ENCODE measurements around the gene ZCCHC9. TPM values are rescaled to one million over a fixed set of nuclear protein-coding genes. Genes with fewer than 3 reads are reported as not detected.
A peak's percentile ranks its signal among the peaks of the same experiment; 100 is the strongest.

The ZCCHC9 gene
- total and polyA plus RNA-seq, 3 experiments from 2014 or later = 14.7 to 41.9 (median 41.0) TPM

DNA sequence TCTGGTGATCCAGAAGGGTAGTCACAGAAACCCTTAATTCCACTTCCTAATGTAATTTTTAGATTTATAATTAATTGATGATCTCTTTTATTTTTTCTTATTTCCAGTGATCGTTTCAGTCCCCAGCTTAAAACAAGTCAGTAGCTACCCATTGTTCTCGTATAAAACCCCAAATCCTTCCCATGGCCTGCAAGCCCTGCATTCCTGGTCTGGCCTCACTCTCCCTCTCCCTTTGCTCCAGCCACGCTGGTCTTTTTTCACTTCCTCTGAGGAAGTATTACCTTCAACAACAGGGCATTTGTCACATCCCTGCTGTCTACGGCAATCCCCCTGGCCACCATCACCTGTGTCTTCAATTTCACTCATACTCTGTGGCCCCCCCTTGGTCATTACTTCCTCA lies 47.8 kb downstream of the ZCCHC9 start:
- H3K27me3 ChIP-seq (ENCODE audit: insufficient read depth, low read length, poor library complexity, severe bottlenecking) = no peaks in the 10 kb centered on the region
- no peaks in the 10 kb centered on the region for H3K4me1 ChIP-seq (ENCODE audit: insufficient read depth, low read length)
- H3K27ac ChIP-seq (ENCODE audit: low read depth, low read length) = no peak overlapping the region
- no peaks in the 10 kb centered on the region for H3K36me3 Mint-ChIP-seq
- no peak overlapping the region for H3K4me3 Mint-ChIP-seq
- no peaks in the 10 kb centered on the region for H3K9me3 Mint-ChIP-seq
- DNase-seq = no peak
- peak overlapping the region in 1 of 8 donors; percentile 7 for H3K27ac Mint-ChIP-seq
- peaks cover 0 to 3% of the 10 kb centered on the region in 2 donors for H3K27me3 Mint-ChIP-seq
- H3K4me3 ChIP-seq (ENCODE audit: low read length) = no peak overlapping the region
- POLR2A ChIA-PET = no interaction called here
- CTCF ChIA-PET = no interaction called here
- no peaks in the 10 kb centered on the region for H3K4me1 Mint-ChIP-seq
- no peaks in the 10 kb centered on the region for H3K36me3 ChIP-seq (ENCODE audit: insufficient read depth, low read length)
- no peaks in the 10 kb centered on the region for H3K9me3 ChIP-seq (ENCODE audit: low read length)

DNA sequence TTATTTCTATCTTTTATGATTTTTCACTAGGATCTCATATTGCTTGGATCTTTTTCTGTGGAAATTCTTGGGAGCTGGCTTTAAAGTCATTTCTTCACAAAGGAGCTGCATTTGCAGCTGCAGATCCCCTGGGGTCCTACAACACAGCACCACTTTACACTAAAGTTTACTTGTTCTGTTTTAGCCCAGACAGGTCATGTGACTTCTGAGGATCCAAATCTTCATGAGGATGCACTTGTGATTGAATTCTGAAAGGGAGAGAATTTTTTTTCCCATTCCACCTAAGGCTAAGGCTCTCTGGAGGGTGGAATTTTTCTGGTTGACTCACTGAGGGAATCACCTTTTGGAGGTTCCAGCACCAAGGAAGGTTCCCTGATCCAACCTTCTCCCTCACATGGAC lies 49.1 kb downstream of the ZCCHC9 start:
- DNase-seq = no peak
- Histone ChIP-seq H3K4me1 (ENCODE audit: insufficient read depth, low read length) (no peaks in the 10 kb centered on the region), H3K9me3 (ENCODE audit: low read length) (no peaks in the 10 kb centered on the region), H3K27me3 (ENCODE audit: insufficient read depth, low read length, poor library complexity, severe bottlenecking) (no peaks in the 10 kb centered on the region), H3K4me3 (ENCODE audit: low read length) (no peak overlapping the region), H3K36me3 (ENCODE audit: insufficient read depth, low read length) (no peaks in the 10 kb centered on the region), H3K27ac (ENCODE audit: low read depth, low read length) (no peak overlapping the region)
- Mint-ChIP-seq H3K4me3 (no peak overlapping the region), H3K27me3 (peaks cover 0 to 3% of the 10 kb centered on the region in 2 donors), H3K4me1 (no peaks in the 10 kb centered on the region), H3K27ac (no peak overlapping the region), H3K36me3 (no peaks in the 10 kb centered on the region), H3K9me3 (no peaks in the 10 kb centered on the region)
- ChIA-PET CTCF (no interaction called here), POLR2A (no interaction called here)

DNA sequence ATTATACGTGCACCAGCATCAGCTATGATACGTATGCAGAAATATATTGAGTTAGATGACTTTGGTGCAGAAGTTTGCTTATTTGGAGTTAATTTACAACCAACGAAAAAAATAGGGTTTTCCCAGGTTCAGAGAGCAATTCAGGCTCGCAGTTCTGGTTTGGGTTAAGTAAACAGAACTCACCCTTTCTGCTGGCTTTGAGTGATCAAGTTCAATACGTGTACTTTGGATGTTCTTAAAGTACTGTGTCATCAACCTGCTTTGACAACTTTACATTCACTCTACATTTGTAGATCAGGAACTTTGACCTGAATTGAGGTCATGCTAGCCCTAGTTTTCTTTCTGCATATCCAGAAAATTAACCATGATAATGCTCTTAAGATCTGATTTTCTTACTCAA lies 51.8 kb downstream of the ZCCHC9 start:
- Mint-ChIP-seq H3K27ac (no peak overlapping the region), H3K27me3 (peaks cover 0 to 3% of the 10 kb centered on the region in 2 donors), H3K4me3 (no peak overlapping the region), H3K4me1 (no peaks in the 10 kb centered on the region), H3K36me3 (no peaks in the 10 kb centered on the region), H3K9me3 (no peaks in the 10 kb centered on the region)
- H3K4me1 ChIP-seq (ENCODE audit: insufficient read depth, low read length) = no peaks in the 10 kb centered on the region
- ChIA-PET CTCF (no interaction called here), POLR2A (no interaction called here)
- no peaks in the 10 kb centered on the region for H3K36me3 ChIP-seq (ENCODE audit: insufficient read depth, low read length)
- no peak overlapping the region for H3K4me3 ChIP-seq (ENCODE audit: low read length)
- no peaks in the 10 kb centered on the region for H3K27me3 ChIP-seq (ENCODE audit: insufficient read depth, low read length, poor library complexity, severe bottlenecking)
- no peaks in the 10 kb centered on the region for H3K9me3 ChIP-seq (ENCODE audit: low read length)
- DNase-seq = no peak
- no peak overlapping the region for H3K27ac ChIP-seq (ENCODE audit: low read depth, low read length)

DNA sequence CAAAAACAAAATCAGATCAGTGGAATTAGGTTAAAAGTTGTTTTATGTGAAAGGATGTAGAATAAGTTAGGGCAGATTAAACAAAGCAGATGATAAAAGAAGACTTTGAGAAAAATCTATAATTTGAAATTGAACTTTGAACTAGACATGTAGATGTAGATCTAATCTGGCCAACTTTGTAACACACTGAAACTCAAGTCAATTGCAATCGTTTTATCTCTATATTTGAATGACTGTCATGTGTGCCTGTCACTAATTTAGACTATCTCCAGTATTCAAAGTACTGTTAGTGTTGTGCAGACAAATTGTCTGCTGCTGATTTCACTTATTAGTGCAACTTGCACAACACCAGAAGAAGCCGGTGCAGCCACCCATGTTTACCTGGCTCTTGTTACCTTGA lies 52.7 kb downstream of the ZCCHC9 start:
- H3K9me3 ChIP-seq (ENCODE audit: low read length) = no peaks in the 10 kb centered on the region
- Mint-ChIP-seq H3K36me3 (no peaks in the 10 kb centered on the region), H3K4me1 (no peaks in the 10 kb centered on the region), H3K4me3 (no peak overlapping the region), H3K9me3 (no peaks in the 10 kb centered on the region), H3K27ac (no peak overlapping the region), H3K27me3 (peaks cover 4 to 8% of the 10 kb centered on the region in 2 donors)
- H3K27me3 ChIP-seq (ENCODE audit: insufficient read depth, low read length, poor library complexity, severe bottlenecking) = no peaks in the 10 kb centered on the region
- H3K4me1 ChIP-seq (ENCODE audit: insufficient read depth, low read length) = no peaks in the 10 kb centered on the region
- no peak overlapping the region for H3K4me3 ChIP-seq (ENCODE audit: low read length)
- no peak for DNase-seq
- ChIA-PET POLR2A (no interaction called here), CTCF (no interaction called here)
- no peak overlapping the region for H3K27ac ChIP-seq (ENCODE audit: low read depth, low read length)
- H3K36me3 ChIP-seq (ENCODE audit: insufficient read depth, low read length) = no peaks in the 10 kb centered on the region

DNA sequence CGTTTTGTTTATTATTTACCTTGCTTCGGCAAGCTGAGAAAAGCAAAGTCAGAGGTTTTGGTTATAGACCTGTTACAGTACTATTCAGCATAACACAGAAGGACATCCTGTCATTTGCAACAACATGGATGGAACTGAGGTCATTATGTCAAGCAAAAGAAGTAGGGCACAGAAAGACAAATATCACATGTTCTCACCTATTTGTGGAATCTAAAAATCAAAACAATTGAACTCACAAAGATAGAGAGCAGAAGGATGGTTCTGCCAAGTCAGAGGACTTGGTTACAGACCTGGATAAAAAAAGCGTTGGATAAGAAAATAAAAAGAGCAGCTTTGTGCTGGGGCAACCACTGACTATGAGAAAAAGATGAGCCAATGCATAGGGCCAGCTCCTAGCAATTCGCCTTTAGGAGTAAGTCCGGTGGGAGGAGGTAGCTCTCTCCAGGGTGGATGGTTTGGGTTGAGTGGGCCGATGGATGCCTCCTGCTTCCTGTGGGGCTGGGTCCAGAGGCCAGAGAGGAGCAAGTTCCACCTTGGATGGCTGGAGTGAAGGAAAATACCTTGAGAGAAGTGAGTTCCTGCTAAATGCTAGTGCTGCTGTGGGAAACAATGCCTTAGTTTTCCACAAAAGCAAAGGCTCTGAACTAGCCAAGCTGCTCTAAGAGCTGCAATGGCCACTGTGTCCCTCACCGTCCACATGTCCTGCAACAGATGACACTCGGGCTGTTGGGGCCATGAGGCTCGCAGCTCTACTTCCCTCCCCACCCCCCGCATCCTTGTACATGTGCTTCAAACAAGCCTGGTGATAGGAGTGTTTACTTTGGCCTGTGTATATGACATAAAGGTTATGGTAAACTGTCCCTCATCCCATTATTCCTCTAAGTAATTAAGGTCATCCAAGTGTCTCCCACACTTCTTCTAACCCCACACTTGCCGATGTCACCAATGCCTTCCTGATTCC lies 54.2 kb downstream of the ZCCHC9 start:
- H3K27me3 ChIP-seq (ENCODE audit: insufficient read depth, low read length, poor library complexity, severe bottlenecking) = no peaks in the 10 kb centered on the region
- no peaks in the 10 kb centered on the region for H3K36me3 ChIP-seq (ENCODE audit: insufficient read depth, low read length)
- H3K36me3 Mint-ChIP-seq = no peaks in the 10 kb centered on the region
- no peaks in the 10 kb centered on the region for H3K9me3 Mint-ChIP-seq
- H3K9me3 ChIP-seq (ENCODE audit: low read length) = no peaks in the 10 kb centered on the region
- no peak overlapping the region for H3K4me3 ChIP-seq (ENCODE audit: low read length)
- no peak overlapping the region for H3K27ac ChIP-seq (ENCODE audit: low read depth, low read length)
- CTCF ChIA-PET = no interaction called here
- no peak overlapping the region for H3K27ac Mint-ChIP-seq
- H3K4me1 Mint-ChIP-seq = no peaks in the 10 kb centered on the region
- POLR2A ChIA-PET = no interaction called here
- no peak overlapping the region for H3K4me3 Mint-ChIP-seq
- H3K4me1 ChIP-seq (ENCODE audit: insufficient read depth, low read length) = no peaks in the 10 kb centered on the region
- no peak for DNase-seq
- peaks cover 4 to 11% of the 10 kb centered on the region in 2 donors for H3K27me3 Mint-ChIP-seq

GRCh38 chr5:81359108-81359507 lies 57.7 kb downstream of the ZCCHC9 start:
- H3K27ac Mint-ChIP-seq = no peak overlapping the region
- Histone ChIP-seq H3K4me3 (ENCODE audit: low read length) (no peak overlapping the region), H3K36me3 (ENCODE audit: insufficient read depth, low read length) (no peaks in the 10 kb centered on the region), H3K9me3 (ENCODE audit: low read length) (no peaks in the 10 kb centered on the region), H3K27me3 (ENCODE audit: insufficient read depth, low read length, poor library complexity, severe bottlenecking) (no peaks in the 10 kb centered on the region), H3K4me1 (ENCODE audit: insufficient read depth, low read length) (no peaks in the 10 kb centered on the region), H3K27ac (ENCODE audit: low read depth, low read length) (no peak overlapping the region)
- no peak overlapping the region for H3K4me3 Mint-ChIP-seq
- no peak for DNase-seq
- H3K4me1 Mint-ChIP-seq = no peaks in the 10 kb centered on the region
- ChIA-PET POLR2A (no interaction called here), CTCF (no interaction called here)
- H3K9me3 Mint-ChIP-seq = no peaks in the 10 kb centered on the region
- no peaks in the 10 kb centered on the region for H3K36me3 Mint-ChIP-seq
- H3K27me3 Mint-ChIP-seq = peaks cover 4 to 17% of the 10 kb centered on the region in 2 donors

DNA sequence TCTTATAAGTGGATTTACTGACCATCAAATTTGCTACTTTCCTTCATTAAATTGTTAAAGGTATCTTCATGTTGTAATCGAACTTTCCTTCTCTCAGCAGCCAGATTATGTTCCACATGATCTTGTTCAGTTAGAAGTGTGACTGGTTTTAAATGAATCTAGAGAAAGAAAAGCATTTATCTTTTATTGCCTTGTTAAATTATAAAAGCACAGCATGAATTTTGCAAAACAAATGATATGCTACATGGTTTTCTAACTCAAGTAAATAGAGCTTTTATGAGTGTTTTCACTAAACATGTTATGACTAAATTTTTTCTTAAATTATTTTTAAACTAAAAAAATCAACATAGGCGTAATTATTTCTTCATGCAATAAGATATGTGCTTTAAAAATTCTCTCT lies 58.5 kb downstream of the ZCCHC9 start:
- Histone ChIP-seq H3K27ac (ENCODE audit: low read depth, low read length) (no peak overlapping the region), H3K4me1 (ENCODE audit: insufficient read depth, low read length) (no peaks in the 10 kb centered on the region), H3K9me3 (ENCODE audit: low read length) (no peaks in the 10 kb centered on the region), H3K27me3 (ENCODE audit: insufficient read depth, low read length, poor library complexity, severe bottlenecking) (no peaks in the 10 kb centered on the region), H3K4me3 (ENCODE audit: low read length) (no peak overlapping the region), H3K36me3 (ENCODE audit: insufficient read depth, low read length) (no peaks in the 10 kb centered on the region)
- H3K27me3 Mint-ChIP-seq = peaks cover 4 to 17% of the 10 kb centered on the region in 2 donors
- no peaks in the 10 kb centered on the region for H3K9me3 Mint-ChIP-seq
- H3K36me3 Mint-ChIP-seq = no peaks in the 10 kb centered on the region
- no peak overlapping the region for H3K27ac Mint-ChIP-seq
- H3K4me1 Mint-ChIP-seq = no peaks in the 10 kb centered on the region
- H3K4me3 Mint-ChIP-seq = no peak overlapping the region
- ChIA-PET POLR2A (no interaction called here), CTCF (no interaction called here)
- DNase-seq = no peak

DNA sequence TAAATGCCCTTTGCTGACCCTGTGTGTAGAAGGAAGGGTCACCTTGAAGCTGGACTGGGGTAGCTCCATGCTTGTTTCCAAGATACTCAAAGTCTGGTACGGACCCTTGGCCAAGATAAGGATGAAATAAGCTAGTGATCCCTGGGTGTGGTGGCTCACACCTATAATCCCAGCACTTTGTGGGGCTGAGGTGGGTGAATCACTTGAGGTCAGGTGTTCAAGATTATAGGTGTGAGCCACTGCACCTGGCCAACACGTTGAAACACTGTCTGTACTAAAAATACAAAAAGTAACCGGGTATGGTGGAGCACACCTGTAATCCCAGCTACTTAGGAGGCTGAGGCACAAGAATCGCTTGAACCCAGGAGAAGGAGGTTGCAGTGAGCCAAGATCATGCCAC lies 59.3 kb downstream of the ZCCHC9 start:
- H3K27me3 ChIP-seq (ENCODE audit: insufficient read depth, low read length, poor library complexity, severe bottlenecking) = no peaks in the 10 kb centered on the region
- peaks cover 4 to 17% of the 10 kb centered on the region in 2 donors for H3K27me3 Mint-ChIP-seq
- no peaks in the 10 kb centered on the region for H3K4me1 ChIP-seq (ENCODE audit: insufficient read depth, low read length)
- no peak overlapping the region for H3K4me3 ChIP-seq (ENCODE audit: low read length)
- no peak overlapping the region for H3K27ac Mint-ChIP-seq
- no peaks in the 10 kb centered on the region for H3K36me3 ChIP-seq (ENCODE audit: insufficient read depth, low read length)
- no peaks in the 10 kb centered on the region for H3K36me3 Mint-ChIP-seq
- no peak for DNase-seq
- ChIA-PET POLR2A (interaction anchor here (0.6 kb wide), 1 partner anchor 1932 kb away, joined by 8 read pairs; no protein-coding TSS in a partner anchor), CTCF (no interaction called here)
- no peak overlapping the region for H3K27ac ChIP-seq (ENCODE audit: low read depth, low read length)
- H3K9me3 Mint-ChIP-seq = no peaks in the 10 kb centered on the region
- H3K4me3 Mint-ChIP-seq = no peak overlapping the region
- H3K9me3 ChIP-seq (ENCODE audit: low read length) = no peaks in the 10 kb centered on the region
- H3K4me1 Mint-ChIP-seq = no peaks in the 10 kb centered on the region

All from CD8-positive, alpha-beta memory T cell (primary cell).